ENCODE data around the gene COA8.
"Not testable (repeated sequence)": the region's sequence is repeated elsewhere in the genome, so short reads cannot be mapped to it uniquely, and the experiment has no call there.

The COA8 gene

DNA sequence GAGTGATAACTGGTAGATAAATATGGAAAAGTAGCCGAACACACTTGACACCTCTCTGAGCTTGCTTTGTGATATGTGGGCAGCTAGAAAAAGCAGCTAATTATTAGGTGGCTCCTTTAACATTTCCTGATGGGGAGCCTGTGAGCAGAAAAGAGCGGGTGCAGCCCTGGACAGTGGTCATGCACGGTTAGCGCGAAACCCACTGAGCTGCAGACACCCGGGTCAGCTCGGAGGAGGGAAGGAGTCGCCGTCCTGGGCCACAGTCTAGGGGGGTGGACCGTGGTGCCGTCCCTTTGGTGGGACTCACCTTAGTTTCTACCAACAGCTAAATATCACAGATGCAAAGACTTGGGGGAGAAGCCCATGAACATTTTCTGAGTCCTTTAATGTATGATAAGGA is 6.6 kb downstream of the COA8 start:
- no peak for DNase-seq (ENCODE audit: low read depth, low spot score)

DNA sequence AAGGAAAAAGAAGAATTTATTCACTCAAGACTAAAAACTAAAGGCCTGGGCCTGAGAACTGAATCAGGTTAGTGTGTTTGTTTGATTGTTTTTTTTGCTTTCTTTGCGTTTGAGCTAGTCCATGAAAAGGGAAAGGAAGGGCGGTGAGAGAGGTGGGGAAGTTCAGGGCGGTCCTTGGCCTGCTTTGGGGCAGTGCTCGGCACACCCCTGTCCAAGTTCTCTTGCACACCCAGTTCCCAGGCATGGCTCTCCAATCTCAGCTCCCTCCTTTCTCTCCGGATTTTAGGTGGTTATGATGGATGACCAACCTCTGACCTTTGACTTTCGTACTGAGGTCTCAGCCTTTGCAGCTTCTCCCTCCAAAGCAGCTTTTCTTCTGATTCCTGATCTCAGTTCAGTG is 11.3 kb downstream of the COA8 start:
- no peak for DNase-seq (ENCODE audit: low read depth, low spot score)

DNA sequence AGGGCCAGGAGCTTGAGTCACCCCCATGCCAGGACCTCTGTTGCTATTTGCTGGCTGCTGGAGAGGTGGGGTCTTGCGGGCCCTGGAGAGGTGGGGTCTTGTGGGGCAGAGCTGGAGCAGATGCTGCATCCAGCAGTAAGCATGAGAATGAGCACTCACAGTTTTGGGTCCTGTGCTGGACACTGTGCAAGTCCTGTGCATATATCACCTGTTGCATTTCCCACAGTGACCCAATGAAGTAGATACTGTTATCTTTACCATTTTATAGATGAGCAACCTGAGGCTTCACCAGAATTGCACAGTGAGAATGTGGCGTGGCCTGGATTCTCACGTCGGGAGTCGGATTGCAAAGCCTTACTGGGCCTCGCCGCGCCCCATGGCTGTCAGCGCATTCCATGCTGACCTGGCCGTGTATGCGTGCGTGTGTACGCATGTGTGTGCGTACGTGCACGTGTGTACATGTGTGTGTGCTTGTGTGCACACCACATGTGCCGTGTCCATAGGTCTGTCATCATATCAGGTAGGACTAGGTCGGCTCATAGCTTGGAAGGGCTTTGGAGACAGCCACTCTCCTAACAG is 12.0 kb downstream of the COA8 start:
- no peak for DNase-seq (ENCODE audit: low read depth, low spot score)

DNA sequence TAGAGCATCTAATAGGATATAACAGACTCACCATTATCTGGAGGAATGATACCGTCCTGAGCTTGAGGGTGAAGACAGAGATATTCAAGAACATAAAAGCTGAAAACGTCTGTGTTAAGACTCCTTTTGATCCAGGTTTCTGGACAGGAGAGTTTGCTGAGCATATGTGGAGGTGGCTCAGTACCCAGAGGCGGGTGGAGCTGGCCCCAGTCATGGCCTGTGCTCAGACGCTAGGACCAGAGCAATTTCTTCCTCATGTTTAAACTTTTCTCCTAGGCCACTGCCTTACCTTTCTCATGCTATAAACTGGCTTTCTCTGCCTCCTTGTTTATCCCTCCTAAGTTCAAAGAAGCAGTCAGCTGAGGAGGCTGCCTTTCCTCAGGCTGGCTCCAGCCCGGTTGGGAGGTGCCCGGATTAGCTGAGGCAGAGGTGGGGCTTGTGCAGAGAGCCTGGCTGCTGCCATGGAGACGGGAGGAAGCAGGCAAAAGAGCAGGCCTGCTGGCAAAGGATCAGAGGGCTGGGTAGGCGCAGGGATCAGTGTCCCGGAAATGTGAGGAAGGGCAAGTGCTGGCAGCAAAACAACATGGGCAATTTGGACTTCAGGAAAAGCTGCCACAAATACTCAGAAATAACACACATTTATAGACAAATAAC is 13.7 kb downstream of the COA8 start:
- no peak for DNase-seq (ENCODE audit: low read depth, low spot score)

DNA sequence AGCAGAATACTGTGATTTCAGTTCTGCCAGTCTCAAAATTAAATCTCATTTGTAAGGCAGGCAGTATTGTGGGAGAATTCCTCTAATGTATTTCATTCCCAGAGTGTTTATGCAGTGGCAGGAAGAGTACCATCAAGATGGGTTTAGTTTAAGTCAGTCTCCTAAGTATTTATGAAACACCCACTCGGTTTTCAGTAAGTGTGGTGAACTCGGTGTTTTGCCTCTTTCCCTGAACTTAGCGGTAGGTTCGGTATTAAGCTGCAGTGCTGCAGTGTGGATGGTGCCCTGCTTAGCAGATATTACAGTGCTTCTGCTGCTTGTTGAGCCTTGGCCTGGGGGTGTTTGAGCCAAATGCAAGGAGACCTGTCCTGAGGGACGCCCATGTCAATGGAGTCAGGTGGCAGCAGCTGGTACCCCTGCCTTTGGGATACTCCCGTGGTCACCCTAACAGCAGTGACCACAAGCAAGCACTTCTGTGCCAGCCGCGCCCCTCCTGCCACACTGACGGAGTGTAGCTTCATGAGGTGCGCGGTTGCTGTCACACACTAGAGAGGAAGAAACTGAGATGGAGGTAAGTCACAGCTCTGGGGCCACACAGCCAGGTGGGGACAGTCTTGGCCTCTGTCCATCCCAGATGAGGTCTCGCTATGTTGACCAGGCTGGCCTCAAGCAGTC is 15.8 kb downstream of the COA8 start:
- no peak for DNase-seq (ENCODE audit: low read depth, low spot score)

DNA sequence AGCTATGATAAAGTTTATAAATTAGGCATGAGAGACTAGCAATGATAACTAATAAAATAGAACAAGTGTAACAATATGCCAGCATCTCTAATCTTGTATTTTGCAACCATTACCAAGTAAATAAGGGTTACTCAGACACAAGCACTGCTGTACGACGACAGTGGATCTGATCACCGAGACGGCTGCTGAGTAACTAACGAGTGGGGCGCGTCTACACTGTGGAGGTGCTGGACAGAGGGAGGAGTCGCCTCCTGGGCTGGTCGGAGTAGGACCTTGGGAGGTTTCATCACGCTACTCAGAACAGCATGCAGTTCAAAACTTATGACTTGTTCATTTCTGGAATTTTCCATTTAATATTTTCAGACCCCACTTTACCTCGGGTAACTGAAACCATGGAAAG is 18.4 kb downstream of the COA8 start:
- no peak for DNase-seq (ENCODE audit: low read depth, low spot score)

DNA sequence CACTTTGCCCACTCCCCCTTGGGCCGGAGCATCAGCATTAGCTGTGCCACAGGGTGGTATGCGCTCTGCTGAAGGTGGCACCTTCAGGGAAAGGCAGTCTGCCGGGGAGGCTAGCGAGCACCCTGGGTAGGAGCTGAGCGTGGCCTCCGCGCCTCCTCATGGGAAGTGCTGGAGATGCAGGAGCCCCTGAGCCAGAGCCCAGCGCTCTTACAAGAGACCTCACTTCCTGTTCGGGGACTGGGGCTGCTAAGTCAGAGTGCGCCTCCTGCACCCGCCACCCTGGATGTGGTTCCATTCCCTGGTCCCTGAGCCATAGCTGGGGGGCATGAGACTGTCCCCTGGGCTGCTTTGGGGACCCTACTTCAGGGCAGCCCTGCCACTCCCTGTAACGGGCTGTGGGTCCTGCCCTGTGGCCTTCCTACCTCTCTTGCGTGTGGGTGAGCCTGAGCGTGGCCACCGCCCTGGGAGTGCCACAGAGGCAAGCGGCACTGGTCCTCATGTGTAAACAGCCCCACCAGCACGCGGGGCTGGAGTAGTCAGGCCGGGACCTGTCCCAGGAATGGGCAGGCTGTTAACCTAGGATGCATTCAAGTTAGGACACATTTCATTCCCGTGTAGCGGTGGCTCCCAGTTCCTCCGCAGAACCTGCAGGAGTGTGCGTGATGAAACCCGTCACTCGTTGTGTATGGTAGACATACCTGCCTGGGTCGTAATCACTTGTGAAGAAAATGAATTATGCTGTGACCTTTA is 19.4 kb downstream of the COA8 start:
- no peak for DNase-seq (ENCODE audit: low read depth, low spot score)

DNA sequence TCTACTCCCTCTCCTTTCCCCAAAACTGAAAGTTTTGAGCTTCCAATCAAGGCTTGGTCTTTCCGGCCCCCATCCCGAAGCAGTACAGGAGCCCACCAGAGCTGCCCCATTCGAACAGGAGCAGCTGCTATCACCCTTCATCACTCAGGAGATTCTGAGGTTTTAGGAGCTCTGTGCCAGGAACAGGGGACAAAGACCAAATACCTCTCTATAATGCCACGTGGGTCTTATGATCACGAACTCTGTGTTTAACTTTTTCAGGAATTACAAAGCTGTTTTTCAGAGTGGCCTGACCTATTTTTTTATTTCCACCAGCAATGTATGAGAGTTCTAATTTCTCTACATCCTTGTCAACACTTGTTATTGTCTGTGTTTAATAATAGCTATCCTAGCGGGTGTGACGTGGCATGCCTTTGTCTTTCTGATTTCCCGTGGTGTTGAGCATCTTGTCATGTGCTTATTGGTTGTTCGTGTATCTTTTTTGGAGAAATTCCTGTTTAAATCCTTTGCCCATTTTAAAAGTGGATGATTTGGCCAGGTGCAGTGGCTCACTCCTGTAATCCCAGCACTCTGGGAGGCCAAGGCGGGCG is 21.7 kb downstream of the COA8 start:
- DNase-seq (ENCODE audit: low read depth, low spot score), result no peak

DNA sequence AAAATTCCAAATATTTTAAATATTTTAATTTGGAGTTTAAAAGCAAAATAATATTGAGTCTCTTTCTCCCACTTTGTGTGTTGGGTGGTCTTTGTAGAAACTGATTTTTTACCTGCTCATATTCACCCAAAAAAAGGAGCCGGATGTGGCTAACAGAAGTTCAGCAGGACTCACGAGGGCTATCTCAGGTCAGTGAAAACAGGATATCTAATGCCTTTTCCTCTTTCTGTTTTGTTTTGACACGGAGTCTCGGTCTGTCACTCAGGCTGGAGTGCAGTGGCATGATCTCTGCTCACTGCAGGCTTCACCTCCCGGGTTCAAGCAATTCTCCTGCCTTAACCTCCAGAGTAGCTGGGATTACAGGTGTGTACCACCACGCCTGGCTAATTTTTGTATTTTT is 30.8 kb downstream of the COA8 start:
- DNase-seq (ENCODE audit: low read depth, low spot score), result no peak

DNA sequence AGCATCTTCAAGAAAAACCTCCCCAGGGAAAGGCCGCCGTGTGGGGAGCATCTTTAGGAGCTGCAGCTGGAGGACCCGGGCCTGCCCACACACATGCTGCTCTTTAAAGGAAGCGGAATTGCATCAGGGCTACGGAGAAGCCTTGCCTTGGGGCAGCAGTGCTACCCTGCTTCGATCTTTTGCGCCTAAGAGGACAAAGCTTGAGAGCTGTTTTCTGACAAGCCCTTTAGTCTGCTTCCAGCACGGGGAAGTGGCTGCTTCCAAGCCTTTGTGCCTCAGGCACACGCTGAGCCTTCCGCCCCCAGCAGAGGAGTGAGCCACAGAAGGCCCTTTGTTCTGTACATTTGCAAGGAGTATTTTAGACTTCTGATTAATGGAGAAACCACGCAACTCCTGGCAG is 31.5 kb downstream of the COA8 start:
- no peak for DNase-seq (ENCODE audit: low read depth, low spot score)

DNA sequence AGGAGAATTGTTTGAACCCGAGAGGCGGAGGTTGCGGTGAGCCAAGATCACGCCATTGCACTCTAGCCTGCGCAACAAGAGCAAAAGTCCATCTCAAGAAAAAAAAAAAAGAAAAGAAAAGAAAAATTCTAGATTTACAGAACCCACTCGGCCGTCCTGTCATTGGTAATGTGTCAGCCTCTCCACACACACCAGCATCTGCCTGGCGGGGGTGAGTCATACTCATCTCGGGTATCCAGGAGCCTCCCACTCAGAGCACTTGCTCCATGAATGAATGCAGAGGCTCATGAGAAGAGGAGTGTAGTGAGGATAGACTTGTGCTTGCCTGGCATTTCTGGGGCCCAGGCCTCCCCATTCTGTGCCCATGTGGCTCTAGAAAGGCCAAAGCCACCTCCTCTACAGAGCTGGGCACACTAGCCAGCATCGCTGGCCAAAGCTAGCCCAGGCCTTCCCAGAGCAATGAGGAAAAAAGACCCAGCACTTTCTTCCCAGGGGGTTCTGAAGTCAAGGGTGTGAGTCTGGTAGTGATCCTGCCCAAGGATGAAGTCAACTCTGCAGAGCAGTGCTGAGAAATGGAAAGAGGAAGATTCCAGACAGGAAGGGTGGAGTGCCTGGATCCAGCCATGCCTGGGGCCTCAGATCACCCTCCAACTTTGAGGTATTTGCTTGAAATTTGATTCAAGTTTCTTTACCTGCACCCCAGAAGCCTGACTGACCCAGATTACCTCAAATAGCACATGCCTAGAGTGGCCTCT is 35.0 kb downstream of the COA8 start:
- no peak for DNase-seq (ENCODE audit: low read depth, low spot score)

DNA sequence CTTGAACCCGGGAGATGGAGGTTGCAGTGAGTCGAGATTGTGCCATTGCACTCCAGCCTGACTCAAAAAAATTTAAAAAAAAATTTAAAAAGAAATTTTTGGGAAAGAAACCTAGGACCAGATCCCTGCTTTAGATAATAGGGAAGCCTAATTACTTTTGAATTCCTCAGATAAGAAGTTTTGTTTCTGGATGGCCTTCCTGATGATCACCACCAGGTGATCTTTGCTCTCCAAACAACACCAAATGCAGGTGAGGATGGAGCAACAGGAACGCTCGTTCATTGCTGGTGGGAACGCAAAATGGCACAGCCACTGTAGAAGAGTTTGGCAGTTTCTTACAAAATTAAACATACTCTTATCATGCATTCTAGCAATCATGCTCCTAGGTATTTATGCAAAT is 37.7 kb downstream of the COA8 start:
- DNase-seq (ENCODE audit: low read depth, low spot score), result no peak

DNA sequence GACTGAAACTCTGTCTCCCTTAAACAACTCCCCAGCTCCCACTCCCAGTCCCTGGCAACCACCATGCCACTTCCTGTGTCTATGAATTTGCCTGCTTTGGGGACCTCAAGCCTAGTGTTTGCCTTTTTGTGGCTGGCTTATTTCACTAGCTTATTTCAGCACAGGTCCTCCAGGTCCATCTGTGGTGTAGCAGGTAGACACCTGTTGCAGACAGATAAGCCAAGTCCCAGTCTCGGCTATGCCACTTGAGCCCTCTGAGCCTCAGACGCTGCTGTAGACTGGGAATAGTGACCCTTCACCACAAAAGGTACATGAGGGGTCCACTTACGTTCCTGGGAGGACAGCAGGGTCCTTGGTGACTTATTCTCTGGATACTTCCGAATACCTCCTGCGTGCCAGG is 41.9 kb downstream of the COA8 start:
- DNase-seq (ENCODE audit: low read depth, low spot score), result no peak

DNA sequence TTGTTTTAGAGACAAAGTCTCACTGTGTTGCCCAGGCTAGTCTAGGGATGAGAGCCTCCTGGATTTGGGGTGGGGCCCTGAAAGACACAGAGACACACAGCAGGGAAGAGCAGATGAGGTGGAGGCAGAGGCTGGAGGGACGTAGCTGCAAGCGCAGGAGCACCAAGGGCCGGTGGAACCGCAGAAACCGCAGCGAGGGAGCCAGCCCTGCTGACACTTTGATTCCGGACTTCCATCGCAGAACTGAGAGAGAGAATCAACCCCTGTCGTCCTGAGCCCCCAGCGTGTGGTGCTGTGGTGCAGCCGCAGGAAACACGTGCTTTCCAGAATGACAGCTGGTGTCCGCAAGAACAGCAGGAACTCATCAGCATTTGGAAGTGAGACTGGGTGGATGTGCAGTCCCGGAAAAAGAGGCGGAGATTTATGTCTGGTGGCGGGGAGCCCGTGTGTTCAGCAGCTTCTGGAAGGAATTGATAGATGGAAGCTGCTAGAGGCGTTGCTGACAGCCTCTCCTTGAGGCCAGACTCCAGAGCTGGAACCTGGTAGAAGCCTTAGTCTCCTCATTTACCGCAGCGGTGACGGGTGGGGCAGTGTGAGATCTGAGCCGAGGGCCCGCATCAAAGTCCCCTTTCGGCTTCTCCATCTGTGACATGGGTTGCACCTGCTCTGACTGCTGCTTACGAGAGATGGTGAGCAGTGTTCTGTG is 44.4 kb downstream of the COA8 start:
- no peak for DNase-seq (ENCODE audit: low read depth, low spot score)

DNA sequence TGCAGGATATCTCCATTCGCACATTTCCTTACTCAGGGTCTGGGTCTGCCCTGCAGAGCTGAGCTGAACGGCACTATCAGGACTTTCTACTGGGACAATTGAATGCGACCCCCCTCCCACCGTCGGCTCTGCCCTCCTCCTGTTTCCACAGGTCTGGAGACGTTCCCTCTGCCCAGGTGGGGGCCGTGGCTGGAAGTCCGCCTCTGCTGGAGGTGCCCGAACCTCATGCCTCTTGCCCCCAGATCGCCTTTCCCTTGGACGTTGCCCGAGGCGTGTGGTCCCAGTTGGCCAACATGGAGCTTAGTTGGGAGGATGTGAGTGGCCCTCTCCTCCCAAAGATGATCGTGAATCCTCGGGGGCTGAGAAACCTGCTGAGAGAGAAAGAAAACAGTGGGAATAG is 45.1 kb downstream of the COA8 start:
- DNase-seq (ENCODE audit: low read depth, low spot score), result no peak

DNA sequence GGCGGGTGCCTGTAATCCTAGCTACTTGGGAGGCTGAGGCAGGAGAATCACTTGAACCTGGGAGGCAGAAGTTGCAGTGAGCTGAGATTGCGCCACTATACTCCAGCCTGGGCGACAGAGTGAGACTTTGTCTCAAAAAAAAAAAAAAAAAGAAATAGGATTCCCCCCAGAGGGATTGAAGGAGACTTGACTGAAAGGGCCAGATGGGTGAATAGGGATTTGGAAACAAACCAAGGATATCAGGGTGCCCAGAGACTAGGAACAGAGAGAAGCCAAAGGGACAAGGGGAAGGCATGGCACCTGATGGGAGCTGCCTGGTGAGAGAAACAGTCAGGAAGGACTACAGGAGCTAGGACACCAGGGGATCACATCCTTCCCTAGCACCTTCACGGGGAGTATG is 46.3 kb downstream of the COA8 start:
- not testable (repeated sequence) for DNase-seq (ENCODE audit: low read depth, low spot score)

DNA sequence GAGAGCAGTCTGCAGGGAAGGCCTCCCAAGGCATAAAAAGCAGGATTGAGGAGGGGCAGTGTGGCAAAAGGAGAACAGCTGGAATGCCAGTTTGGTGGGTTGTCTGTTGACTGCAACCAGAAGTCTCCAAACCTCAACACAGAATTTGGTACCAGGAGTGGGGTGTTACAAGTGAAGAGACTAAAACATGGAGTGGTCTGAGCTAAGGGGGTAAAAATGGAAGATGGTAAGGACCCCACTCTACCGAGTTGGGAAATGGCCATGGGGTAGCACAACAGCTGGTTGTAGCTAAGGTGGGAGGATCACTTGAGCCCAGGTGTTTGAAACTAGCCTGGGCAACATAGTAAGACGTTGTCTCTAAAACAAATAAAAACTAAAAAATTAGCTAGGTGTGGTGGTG is 48.5 kb downstream of the COA8 start:
- DNase-seq (ENCODE audit: low read depth, low spot score), result no peak

DNA sequence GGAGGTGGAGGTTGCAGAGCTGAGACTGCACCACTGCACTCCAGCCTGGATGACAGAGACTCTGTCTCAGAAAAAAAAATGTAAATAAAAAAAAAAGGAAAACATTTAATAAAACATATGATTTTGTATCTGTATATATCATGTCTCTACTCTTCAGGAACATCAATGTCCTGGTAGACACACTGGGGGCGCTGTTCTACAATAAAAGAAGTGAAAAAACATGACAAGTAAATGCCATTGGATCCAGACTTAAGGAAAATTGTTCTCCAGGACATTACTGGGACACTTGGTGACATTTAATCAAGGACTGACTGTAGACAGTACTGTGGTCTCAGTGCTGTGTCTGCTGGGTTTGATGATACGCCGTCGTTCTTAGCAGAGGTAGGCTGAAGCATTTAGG is 50.8 kb downstream of the COA8 start:
- DNase-seq (ENCODE audit: low read depth, low spot score), result no peak

DNA sequence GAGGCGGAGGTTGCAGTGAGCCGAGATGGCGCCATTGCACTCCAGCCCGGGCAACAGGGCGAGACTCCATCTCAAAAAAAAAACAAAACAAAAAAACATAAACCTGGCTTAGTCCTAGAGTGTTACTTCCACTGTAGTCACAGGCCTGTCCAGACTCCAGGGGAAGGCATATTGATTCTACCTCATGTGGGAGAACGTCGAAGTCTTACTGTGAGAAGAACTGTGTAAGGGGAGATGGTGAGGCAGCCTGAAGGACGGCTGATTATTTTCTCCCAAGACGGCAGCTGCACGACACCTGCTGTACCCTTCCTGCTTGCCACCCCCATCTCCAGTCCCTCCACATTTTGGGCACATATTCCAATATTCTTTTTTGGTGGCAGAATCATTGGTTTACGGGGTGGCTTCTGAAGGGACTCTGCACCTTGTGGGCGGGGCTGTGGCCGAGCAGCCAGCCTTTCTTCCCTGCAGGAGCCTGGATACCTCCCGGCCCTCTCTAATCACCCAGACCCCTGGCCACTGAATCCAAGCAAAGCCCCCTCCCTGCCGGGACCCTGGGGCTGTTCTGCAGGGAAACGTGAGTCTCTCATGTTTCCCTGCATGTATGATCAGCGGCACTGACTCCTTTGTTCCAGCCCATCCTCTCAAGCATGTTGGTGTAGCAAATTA is 54.0 kb downstream of the COA8 start:
- no peak for DNase-seq (ENCODE audit: low read depth, low spot score)

DNA sequence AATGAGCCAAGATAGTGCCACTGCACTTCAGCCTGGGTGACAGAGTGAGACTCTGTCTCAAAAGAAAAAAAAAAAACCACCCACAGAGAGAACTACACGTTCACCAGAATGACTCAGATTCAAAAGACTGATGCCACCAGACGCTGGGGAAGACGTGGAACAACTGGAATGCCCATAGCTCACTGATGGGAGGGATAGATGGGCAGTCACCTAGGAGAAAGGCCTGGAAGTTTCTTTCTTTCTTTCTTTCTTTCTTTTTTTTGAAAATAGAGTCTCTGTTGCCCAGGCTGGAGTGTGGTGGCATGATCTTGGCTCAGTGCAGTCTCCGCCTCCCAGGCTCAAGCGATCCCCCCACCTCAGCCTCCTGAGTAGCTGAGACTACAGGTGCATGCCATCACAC is 56.3 kb downstream of the COA8 start:
- no peak for DNase-seq (ENCODE audit: low read depth, low spot score)

Data from activated naive CD8-positive, alpha-beta T cell treated with anti-CD3 and anti-CD28 coated beads, Interleukin-2, amount 50 U/mL, for 16 hours (primary cell).